Activated CD4-positive, alpha-beta T cell treated with anti-CD3 and anti-CD28 coated beads for 1 hour (primary cell): ENCODE results near the gene TLE1.

Source experiments
- DNase-seq: peaks from one replicate; pipeline ENCODE4 v3.0.0-alpha.2; 2020

TLE1 gene

DNA sequence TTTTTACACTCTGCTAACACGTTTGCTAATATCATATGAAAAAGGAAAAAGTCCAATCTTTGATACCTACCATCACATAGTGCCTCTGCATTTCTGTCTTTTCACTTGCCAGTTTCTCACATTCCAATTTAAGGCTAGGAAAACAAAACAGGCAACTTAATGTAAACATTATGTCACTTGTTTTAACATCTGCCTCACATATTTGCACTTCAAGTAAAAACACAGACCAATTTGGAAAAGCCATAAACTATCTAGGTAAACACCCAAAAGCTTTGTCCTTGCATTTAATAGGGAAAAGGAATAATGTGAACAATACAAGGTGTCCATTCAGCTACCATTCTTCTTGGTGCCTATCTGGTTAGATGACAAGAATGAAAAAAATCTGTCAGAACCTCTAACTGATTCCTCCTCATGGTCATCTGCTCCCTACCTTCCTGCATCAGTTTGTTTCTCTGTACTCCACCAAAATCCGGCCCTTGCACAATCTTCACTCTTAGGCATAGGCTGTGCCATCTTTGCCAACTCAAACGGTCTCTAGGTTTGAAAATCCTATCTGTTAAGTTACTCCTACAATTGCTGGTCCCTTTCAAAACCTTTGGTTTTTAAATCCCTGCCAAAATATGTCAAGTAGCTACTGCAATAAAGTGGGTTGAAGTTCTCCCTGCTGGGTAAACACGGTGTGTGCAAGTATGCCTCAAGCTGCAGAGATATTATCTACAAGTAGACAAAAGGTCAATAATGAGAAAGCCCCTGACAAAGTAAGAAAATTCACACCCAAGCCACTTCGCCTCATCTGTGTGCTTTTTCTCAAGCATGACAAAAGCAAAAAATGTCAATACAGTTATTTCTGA, 3.4 kb downstream of the TLE1 start:
- DNase-seq = no peak

DNA sequence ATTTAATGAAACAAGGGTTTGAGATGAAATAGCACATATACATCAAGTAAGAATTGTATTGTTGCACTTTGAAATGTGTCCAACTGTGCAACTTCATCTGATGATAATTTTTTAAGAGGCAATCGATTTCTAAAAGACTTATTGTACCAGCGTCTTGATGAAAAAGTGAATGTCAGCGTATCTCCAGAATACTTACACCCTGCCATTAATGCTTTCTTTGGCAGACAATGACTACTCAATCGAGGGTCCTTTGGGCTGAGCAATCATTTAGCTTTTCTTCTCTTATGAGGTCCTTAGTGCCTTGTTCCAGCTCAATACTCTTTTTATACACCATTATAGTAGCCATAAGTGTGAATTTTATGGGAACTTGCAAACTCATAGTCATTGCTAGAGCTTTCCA, 4.7 kb downstream of the TLE1 start:
- no peak for DNase-seq

DNA sequence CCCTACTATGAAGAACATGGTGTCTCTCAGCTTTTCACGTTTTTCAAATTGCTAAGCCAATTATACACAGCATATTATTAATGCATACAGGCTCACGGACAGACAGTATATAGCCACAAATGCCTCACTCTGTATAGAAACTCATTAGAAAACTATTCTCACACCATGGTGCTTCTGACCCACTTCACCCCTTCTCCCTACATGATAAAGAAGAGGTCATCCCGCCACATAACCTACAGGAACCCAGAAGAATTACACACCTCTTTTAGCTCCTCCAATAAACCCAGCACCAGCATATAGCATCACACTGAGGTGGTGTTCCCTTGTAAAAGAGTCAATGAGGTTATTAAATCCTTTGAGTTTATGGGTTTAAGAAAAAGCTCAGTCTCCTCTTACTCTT, 5.6 kb downstream of the TLE1 start:
- no peak for DNase-seq

DNA sequence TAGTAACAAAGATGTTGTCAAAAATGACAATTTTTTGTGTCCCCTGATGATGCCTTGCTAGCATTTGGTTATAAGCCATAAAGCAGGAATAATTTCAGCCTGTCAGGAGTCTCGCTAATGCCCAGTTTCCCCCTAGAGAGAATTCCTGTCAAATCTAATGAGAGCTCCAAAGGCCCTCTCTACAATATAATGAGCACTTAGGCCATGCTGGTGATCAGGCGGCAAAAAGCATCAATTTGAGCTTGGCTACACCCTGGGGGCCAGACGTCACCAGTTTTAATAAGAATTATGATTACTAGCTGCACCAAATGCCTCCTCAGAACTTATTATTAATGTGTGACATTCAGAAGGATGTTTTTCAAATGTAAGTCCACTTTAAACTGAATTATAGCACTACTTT, 6.1 kb downstream of the TLE1 start:
- DNase-seq = no peak

DNA sequence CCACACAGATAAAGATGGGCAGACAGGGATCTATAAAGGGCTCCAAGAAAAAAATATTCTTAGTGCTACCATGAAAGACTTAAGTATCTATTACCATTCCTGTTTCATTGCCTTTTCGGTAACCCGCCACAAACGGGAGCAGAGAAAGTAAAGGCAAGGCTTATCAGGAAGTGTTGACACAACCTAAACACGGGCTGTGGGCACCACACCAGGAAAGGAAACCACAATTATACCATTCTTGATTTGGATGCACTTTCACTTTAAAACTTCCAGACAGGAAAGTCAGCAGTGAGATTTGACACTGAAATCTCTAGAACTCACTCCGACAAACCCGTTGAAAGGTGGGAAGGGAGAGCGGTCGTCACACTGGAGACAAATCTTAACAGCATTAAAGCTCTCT, 6.5 kb downstream of the TLE1 start:
- DNase-seq = no peak

- DNase-seq = no peak
Observed at GRCh38 chr9:81682177-81682576, 7.2 kb downstream of the TLE1 start.

GRCh38 chr9:81680506-81680905, 8.8 kb downstream of the TLE1 start:
- DNase-seq = no peak

GRCh38 chr9:81680006-81680405, 9.3 kb downstream of the TLE1 start:
- DNase-seq = no peak

- DNase-seq = no peak
Observed at GRCh38 chr9:81678088-81678487, 11.3 kb downstream of the TLE1 start.

DNA sequence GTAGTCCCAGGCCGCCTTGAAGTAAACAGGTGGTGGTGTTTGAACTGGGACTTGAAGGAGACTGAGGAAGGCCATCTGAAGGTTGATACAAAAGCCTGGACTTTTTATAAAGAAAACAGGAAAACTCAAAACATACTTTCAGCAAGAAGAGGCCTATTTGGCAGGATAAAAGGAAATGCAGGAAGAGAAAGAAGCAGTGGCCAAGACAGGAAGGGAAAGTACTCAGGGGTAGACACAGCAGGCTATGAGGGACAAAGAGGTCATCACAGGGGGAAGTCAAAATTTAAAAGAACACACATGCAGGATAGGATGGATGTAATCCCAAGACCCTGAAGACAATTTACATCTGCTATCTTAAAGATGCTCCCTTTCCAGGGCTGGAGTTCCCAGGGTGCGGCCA, 13.0 kb downstream of the TLE1 start:
- no peak for DNase-seq

GRCh38 chr9:81673310-81673709, 16.0 kb downstream of the TLE1 start:
- no peak for DNase-seq

GRCh38 chr9:81671880-81672280, 17.5 kb downstream of the TLE1 start:
- no peak for DNase-seq

GRCh38 chr9:81669866-81670265, 19.5 kb downstream of the TLE1 start:
- DNase-seq = no peak

DNA sequence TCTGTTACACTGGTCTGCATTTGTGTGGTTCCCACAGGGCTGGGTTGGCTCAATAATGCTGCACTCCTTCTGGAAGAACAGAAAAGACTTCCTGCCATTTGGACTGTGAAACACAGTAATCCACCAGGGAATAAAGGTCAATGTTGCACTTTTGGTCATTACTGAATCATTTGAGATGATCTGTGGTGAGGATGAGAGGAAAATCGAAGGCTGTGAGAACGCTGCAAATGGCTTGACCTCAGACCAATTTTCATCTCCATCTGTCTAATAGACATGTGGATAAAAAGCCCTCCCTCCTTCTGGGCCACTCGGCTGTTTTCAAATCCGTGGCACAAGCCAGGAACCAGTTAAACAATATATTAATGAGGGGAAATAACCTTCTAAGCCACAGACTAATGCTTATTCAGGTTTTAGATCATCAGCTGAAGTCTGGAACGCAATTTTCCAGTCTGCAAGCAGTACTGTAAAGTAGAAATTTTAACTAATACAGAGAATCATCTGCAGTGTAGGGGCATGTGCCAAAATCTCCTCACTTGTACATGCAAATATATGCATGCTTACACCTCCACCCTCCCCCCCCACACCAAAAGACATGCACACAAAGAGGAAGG, 20.2 kb downstream of the TLE1 start:
- no peak for DNase-seq

DNA sequence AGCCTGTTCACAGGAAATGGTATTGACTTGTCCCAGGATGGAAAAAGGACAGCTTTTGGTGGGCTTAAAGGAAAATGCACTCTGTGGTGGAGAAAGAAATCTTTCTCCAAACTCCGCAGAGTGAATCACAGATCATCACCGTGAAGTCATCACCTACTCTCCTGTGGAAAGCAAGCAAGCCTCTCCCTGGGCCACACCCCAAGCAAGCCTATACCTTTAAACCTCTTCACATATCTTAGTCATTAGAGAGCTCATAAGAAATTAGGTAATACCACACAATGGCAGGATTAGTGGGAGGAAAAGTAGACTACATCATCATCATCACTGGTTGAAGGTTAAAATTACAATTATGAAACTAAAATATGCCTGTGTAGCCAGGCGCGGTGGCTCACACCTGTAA, 23.2 kb downstream of the TLE1 start:
- DNase-seq = no peak

DNA sequence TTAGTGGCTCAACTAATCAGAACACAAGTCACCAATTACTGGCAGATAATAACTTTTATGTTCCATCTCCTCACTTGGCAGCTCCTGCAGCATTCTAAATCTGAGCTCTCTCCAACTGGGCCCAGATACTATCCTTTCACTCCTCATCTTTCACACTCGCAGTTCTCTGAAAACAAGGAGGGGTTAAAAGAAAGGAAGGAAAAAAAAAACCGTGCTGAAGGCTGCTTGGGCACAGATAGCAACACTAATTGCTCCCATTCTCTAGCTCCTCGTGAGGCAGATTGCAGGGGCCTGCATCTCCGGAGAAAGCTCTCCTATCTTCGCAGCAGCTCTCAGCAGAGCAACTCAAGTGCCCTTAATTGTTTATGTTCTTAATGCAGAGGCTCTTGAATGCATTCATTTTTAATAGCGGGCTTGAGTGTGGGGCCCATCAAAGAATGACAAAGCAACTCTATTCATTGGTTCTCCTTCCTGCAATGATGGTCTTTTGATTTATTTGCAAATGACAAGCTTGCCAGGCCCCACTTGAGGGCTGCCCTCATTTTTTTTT, 23.9 kb downstream of the TLE1 start:
- DNase-seq = no peak

GRCh38 chr9:81664638-81665222, 24.6 kb downstream of the TLE1 start:
- no peak for DNase-seq

GRCh38 chr9:81661339-81661738, 28.0 kb downstream of the TLE1 start:
- no peak for DNase-seq

DNA sequence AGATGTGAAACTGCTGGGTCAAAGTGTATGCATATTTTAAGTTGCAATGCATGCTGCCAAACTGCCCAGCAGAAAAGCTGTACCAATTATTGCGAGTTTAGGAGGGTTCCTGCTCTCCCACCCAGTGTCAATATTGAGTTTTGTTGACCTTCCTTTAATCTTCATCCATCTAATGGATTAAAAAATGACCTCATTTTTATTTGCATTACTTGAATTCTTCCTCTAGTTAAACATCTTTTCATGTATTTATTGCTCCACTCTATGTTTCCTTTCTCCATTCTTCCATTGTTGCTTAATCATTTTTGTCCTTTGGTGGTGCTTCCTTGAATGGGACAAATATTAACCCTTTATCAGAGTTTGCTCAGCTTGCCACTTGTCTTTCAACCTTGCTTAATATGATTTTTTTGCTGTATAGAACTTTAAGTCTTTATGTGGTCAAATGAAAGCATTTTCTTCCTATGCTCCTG, 32.4 kb downstream of the TLE1 start:
- DNase-seq = no peak

DNA sequence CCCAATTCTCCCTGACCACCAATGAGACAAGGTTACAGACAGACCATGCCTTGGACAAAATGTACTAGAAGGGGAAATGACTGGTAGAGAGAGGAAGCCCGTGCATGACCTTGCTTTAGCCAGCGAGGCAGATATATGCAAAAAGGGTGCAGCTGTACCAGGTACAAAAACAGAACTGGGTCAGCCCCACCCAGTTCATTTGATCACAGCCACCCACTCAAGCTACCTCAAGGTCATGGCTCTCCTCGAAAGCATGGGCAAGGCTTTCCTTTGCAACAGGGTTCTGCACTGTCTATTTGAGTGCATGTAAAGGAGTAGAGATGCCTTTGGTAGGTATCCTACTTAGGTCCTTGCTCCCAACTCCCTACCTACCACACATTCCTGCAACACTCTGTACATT, 33.3 kb downstream of the TLE1 start:
- DNase-seq = no peak

DNA sequence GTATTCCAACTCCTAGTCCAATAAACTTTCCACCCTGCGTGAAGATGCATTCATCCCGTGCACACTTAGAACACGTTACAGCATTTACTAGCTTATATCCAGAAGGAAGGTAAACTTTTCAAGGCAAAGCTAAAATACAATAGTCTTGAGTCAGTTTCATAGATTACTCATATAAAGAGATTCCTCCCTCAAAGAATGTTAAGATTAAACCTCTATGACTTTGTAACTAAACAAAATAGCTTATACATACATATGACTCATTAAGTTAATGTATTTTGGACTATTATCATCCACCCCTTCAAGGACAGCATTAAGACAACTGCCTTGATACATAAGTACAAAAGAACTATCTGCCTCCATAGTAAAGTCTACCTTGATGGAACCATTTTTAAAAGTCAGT, 36.1 kb downstream of the TLE1 start:
- DNase-seq = no peak

- DNase-seq = no peak
Observed at GRCh38 chr9:81652058-81652687, 37.2 kb downstream of the TLE1 start.
